ENCODE data around the gene HELLS.

The HELLS gene

DNA sequence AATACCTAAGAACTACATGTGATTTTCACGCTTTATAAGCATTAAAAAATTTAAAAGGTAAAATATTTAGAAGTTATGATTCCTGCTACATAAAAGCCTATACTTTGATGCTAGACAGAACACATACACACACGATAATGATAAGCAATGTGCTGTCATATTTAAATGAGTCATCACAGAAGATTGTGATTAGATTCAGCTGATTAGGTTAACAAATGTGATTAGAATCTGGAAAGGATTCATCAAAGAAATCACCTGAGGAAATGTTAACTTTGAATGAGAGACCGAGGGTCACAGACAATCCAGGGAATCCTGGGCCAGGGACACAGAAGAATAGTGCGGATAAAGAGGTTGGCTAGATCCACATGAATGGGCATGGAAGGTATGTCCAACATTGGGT, 95.9 kb downstream of the HELLS start:
- no peak overlapping the region for H3K27ac ChIP-seq (ENCODE audit: low read length)
- no peaks in the 10 kb centered on the region for H3K4me1 ChIP-seq (ENCODE audit: insufficient read depth, low read length)
- H4K20me1 ChIP-seq (ENCODE audit: insufficient read depth, low read length), result no peaks in the 10 kb centered on the region
- H2AFZ ChIP-seq (ENCODE audit: low read depth, low read length), result no peak overlapping the region
- ATAC-seq (ENCODE audit: insufficient read depth, low read depth) (no peak), DNase-seq (no peak)
- no peak for TF ChIP-seq EZH2 (IDR thresholded peaks at IDR 0.05; ENCODE audit: borderline replicate concordance, low read depth, low read length, severe bottlenecking)
- no peak for TF ChIP-seq CTCF (IDR thresholded peaks at IDR 0.05; ENCODE audit: borderline replicate concordance, extremely low read depth, low read length, poor library complexity, severe bottlenecking)
- no peaks in the 10 kb centered on the region for H3K79me2 ChIP-seq (ENCODE audit: insufficient read depth, low read length)
- H3K36me3 ChIP-seq (ENCODE audit: insufficient read depth, low read length), result no peaks in the 10 kb centered on the region
- peaks cover 3% of the 10 kb centered on the region for H3K27me3 ChIP-seq (ENCODE audit: insufficient read depth, low read length, poor library complexity)
- peaks cover 10% of the 10 kb centered on the region for H3K9me3 ChIP-seq (ENCODE audit: insufficient read depth, low read length, severe bottlenecking)
- H3K4me2 ChIP-seq (ENCODE audit: insufficient read depth, low read length), result no peak overlapping the region
- H3K9ac ChIP-seq (ENCODE audit: low read depth, low read length), result no peak overlapping the region
- H3K4me3 ChIP-seq (ENCODE audit: low read depth in 1 of 2, low read length in 2 of 2), result no peak overlapping the region

DNA sequence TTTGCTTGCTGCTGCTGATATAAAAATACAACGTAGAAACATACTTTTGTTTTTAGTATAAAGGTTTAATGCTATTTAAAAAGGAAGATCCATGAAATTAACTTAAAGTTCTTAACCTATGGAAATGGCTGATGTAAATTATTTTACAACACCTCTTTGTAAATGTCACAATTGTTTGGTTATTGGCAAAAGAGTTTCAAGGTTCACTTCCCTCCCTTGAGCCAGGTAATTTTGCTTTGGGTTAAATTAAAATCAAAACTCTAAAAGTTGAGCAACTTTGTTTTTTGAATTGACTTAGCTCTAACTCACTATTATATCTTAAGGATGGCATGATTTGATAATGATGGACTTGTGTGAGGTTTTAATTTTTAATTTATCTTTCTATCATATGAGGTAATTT, 98.8 kb downstream of the HELLS start:
- DNase-seq (no peak), ATAC-seq (ENCODE audit: insufficient read depth, low read depth) (no peak)
- H3K79me2 ChIP-seq (ENCODE audit: insufficient read depth, low read length), result no peaks in the 10 kb centered on the region

DNA sequence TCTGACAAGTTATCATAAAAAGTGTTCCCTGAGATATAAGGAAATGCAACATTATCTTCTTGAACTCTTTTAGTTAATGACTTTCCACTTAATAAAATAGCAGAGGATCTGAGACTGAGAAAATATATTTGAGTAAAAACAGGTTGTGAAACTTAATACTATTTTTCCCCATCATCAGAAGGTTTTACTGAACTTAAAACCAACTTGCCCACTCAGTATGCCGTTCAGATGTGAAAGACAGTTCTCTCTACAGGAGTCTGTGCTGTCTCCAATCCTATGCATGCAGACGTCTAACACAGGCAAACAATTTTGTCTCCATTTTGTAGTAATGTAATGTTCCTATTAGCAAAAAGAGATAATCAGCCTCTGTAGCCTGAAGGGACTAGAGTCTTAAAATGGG, 99.7 kb downstream of the HELLS start:
- no peak for ATAC-seq (ENCODE audit: insufficient read depth, low read depth)
- Histone ChIP-seq H3K27ac (ENCODE audit: low read length) (no peak overlapping the region), H3K79me2 (ENCODE audit: insufficient read depth, low read length) (no peaks in the 10 kb centered on the region)

More for the DNA sequence above, 98.8 kb downstream of the HELLS start:
- Histone ChIP-seq H3K4me3 (ENCODE audit: low read depth in 1 of 2, low read length in 2 of 2) (no peak overlapping the region), H2AFZ (ENCODE audit: low read depth, low read length) (no peak overlapping the region), H3K36me3 (ENCODE audit: insufficient read depth, low read length) (no peaks in the 10 kb centered on the region), H3K27ac (ENCODE audit: low read length) (no peak overlapping the region), H3K27me3 (ENCODE audit: insufficient read depth, low read length, poor library complexity) (peaks cover 3% of the 10 kb centered on the region), H3K4me2 (ENCODE audit: insufficient read depth, low read length) (no peak overlapping the region), H3K9ac (ENCODE audit: low read depth, low read length) (no peak overlapping the region), H3K4me1 (ENCODE audit: insufficient read depth, low read length) (no peaks in the 10 kb centered on the region), H3K9me3 (ENCODE audit: insufficient read depth, low read length, severe bottlenecking) (peaks cover 7% of the 10 kb centered on the region), H4K20me1 (ENCODE audit: insufficient read depth, low read length) (no peaks in the 10 kb centered on the region)
- TF ChIP-seq CTCF (IDR thresholded peaks at IDR 0.05; ENCODE audit: borderline replicate concordance, extremely low read depth, low read length, poor library complexity, severe bottlenecking) (no peak), EZH2 (IDR thresholded peaks at IDR 0.05; ENCODE audit: borderline replicate concordance, low read depth, low read length, severe bottlenecking) (no peak)

More for the DNA sequence above, 99.7 kb downstream of the HELLS start:
- no peaks in the 10 kb centered on the region for H3K4me1 ChIP-seq (ENCODE audit: insufficient read depth, low read length)
- DNase-seq, result no peak
- no peak overlapping the region for H2AFZ ChIP-seq (ENCODE audit: low read depth, low read length)
- H3K9ac ChIP-seq (ENCODE audit: low read depth, low read length), result no peak overlapping the region
- H3K9me3 ChIP-seq (ENCODE audit: insufficient read depth, low read length, severe bottlenecking), result peaks cover 1% of the 10 kb centered on the region
- H3K36me3 ChIP-seq (ENCODE audit: insufficient read depth, low read length), result no peaks in the 10 kb centered on the region
- TF ChIP-seq EZH2 (IDR thresholded peaks at IDR 0.05; ENCODE audit: borderline replicate concordance, low read depth, low read length, severe bottlenecking) (no peak), CTCF (IDR thresholded peaks at IDR 0.05; ENCODE audit: borderline replicate concordance, extremely low read depth, low read length, poor library complexity, severe bottlenecking) (no peak)
- no peak overlapping the region for H3K4me2 ChIP-seq (ENCODE audit: insufficient read depth, low read length)
- peaks cover 3% of the 10 kb centered on the region for H3K27me3 ChIP-seq (ENCODE audit: insufficient read depth, low read length, poor library complexity)
- no peak overlapping the region for H3K4me3 ChIP-seq (ENCODE audit: low read depth in 1 of 2, low read length in 2 of 2)
- H4K20me1 ChIP-seq (ENCODE audit: insufficient read depth, low read length), result no peaks in the 10 kb centered on the region
